Transverse colon (tissue), 3 donors: Measurements from ENCODE around the gene PIEZO2.

Source experiments
- POLR2A ChIP-seq: fragments of 450-650 bp; IDR thresholded peaks from one replicate; pipeline ENCODE4 v1.6.1; 2016; ENCODE audit warnings: antibody characterized with exemption, mild to moderate bottlenecking, moderate library complexity
- TF ChIP-seq, protein P1 (sequence below), 5 experiments: fragments of 200-600 bp in 3 of 5; fragments of 450-650 bp in 2 of 5; sonication (generic) in 3 of 5; IDR thresholded peaks; 1 replicate in 2 of 5; 2 replicates in 3 of 5; pipeline ENCODE4 v1.5.1; 2016 to 2017; ENCODE audit warnings: antibody characterized with exemption in 5 of 5, inconsistent platforms in 3 of 5, mild to moderate bottlenecking in 2 of 5, moderate library complexity in 1 of 5

DNA sequence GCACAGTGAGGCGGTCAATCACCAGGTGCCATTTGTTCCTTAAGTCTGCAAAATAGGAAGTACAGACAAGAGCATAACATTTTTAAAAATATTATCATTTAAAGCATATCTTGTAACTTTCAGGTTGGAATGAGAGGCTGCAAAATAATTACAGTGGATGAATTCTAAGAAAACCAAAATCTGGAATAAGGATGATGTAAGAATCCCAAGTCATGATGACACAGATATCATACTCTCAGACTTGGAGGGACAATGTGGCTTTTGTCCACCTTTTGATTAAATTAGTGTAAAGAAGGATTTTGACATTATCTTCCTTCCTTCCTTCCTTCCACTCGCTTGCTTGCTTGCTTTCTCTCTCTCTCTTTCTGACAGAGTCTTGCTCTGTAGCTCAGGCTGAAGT lies 379.1 kb downstream of the PIEZO2 start:
- TF ChIP-seq POLR2A = no peak
- TF ChIP-seq, protein P1, sequence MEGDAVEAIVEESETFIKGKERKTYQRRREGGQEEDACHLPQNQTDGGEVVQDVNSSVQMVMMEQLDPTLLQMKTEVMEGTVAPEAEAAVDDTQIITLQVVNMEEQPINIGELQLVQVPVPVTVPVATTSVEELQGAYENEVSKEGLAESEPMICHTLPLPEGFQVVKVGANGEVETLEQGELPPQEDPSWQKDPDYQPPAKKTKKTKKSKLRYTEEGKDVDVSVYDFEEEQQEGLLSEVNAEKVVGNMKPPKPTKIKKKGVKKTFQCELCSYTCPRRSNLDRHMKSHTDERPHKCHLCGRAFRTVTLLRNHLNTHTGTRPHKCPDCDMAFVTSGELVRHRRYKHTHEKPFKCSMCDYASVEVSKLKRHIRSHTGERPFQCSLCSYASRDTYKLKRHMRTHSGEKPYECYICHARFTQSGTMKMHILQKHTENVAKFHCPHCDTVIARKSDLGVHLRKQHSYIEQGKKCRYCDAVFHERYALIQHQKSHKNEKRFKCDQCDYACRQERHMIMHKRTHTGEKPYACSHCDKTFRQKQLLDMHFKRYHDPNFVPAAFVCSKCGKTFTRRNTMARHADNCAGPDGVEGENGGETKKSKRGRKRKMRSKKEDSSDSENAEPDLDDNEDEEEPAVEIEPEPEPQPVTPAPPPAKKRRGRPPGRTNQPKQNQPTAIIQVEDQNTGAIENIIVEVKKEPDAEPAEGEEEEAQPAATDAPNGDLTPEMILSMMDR (IDR thresholded peaks at IDR 0.05) = no peak
